ENCODE measurements around the gene KRT28.

- TF ChIP-seq CTCF (conservative IDR thresholded peaks at IDR 0.05) (no peak), EZH2 (IDR thresholded peaks at IDR 0.05; ENCODE audit: low read depth) (no peak)
Observed at GRCh38 chr17:40812639-40813038, 12.9 kb upstream of the KRT28 start.

Data from PC-9 (cell line).